Kidney glomerular epithelial cell (primary cell): Measurements from ENCODE around the gene EGFL6.

Experiments used
- DNase-seq: peaks from one replicate; lab custom pipeline; 2025; lab: John Stamatoyannopoulos, UW

The EGFL6 gene, protein sequence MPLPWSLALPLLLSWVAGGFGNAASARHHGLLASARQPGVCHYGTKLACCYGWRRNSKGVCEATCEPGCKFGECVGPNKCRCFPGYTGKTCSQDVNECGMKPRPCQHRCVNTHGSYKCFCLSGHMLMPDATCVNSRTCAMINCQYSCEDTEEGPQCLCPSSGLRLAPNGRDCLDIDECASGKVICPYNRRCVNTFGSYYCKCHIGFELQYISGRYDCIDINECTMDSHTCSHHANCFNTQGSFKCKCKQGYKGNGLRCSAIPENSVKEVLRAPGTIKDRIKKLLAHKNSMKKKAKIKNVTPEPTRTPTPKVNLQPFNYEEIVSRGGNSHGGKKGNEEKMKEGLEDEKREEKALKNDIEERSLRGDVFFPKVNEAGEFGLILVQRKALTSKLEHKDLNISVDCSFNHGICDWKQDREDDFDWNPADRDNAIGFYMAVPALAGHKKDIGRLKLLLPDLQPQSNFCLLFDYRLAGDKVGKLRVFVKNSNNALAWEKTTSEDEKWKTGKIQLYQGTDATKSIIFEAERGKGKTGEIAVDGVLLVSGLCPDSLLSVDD

GRCh38 chrX:13569479-13570260, at the start of gene EGFL6:
Gene EGFL6 (plus strand): TSS chrX:13569601. CDS start chrX:13569862, 261 bp downstream.
- DNase-seq, result no peak

- DNase-seq, result no peak
These were observed 49.0 kb upstream of the EGFL6 start for GRCh38 chrX:13520351-13520750.

DNA sequence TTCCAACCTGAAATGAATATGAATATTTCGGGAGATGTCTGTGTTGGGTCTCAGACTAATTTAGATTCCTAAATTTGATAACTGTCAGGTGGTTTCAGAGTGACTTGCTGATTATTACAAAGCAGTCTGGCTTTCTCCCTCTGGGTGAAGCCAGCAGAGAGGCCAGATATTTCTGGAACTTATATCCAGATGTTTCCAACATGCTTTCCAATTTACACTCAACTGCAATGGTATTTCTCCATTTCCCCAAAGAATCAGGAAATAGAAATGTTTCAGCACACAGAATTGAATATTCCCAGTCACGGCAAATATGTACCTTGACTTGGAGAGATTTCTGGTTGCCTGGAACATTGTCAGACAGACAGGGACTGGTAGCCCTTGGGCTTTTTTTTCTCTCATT, 48.5 kb upstream of the EGFL6 start:
- DNase-seq, result no peak

GRCh38 chrX:13522811-13523210, 46.6 kb upstream of the EGFL6 start:
- no peak for DNase-seq

DNA sequence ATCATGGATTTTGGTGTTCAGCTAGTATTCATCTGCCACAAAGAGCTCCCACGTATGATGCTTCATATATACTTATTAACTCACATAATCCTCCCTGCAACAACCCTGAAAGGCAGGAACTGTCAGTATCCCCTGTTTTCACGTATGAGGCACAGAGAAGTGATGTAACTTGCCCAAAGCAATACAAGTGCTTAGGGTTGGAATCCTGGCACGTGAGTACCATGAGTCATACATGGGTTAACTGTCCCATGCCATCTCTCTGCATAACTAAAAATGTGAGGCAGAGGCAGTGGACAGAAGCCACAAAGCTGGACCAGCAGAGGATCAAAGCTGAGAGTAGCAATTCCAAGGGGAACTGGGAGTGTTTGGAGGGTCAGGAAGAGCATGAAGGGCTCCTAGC, 35.7 kb upstream of the EGFL6 start:
- DNase-seq, result no peak

- no peak for DNase-seq
These were observed 33.8 kb upstream of the EGFL6 start for GRCh38 chrX:13535376-13536165.

DNA sequence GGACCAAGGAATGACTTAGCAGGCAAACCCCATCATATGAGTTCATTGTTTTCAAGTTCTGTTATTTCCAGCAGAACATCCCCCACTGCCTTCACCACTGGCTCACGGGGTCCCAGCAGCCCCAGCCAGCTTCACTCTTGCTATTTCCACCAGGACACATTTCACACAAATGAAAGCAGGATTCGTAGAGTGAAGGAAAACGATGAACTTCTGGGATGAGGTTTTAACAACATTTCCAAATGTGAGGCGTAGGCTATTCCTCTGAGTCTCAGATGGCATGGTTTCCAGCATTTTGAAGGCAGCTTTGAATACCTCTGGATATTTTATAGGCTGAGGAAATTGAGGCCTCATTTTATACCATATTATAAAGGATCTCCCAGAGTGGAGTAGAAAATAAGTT, 32.9 kb upstream of the EGFL6 start:
- no peak for DNase-seq

GRCh38 chrX:13538414-13538813, 31.0 kb upstream of the EGFL6 start:
- no peak for DNase-seq

DNA sequence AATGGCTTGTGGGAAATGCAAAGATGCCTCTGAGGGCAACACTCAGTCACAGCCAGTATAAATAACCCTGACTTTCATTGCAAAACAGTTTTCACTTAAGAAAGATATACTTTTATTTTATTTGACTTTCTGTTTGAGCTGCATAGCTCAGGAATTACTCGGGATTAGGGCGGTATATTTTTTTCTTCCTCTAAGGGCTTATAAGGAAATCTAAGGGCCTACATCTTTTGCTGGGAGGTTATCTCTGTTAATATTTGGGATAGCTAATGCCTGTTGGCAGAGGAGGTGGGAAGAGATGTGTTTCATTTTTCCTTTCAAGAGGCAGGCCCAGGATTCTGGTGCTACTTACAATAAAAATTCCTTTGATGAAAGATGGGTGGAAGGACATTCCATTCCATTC, 28.8 kb upstream of the EGFL6 start:
- no peak for DNase-seq

DNA sequence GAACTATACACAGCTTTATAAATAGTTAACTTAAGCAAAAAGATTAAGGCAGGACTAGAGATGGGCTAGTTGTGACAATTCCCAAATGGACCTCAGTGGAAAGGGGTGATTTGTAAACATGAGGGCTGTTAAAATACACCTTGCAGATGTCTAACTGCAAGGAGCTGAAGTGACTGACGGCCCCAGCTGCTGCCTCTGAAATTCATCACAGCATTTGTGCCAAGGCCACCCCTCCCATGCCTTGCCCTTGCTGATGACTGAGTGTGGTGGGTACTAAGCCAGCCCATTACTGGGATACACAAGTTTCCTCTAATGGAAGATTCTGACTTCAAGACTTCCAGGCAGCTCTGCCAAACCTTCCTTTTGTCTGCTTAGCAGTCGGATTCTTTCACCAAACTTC, 23.7 kb upstream of the EGFL6 start:
- DNase-seq, result no peak

DNA sequence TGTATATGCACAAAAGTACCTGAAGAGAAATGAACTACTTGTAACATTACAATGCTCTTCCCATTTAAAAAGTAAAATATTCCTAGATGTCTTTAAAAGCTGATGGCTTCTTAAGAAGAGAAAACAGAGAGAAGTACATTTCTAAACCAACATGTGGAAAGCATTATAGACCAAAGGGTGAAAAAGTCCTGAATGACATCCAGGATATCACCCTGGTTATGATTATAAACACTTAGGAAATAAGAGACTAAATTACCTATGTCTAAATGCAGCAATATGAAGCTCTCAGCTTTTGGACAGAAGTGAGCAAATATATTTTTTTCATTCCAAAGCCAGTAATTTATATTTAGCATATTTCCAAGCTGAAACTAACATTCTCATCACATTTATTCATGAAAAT, 21.7 kb upstream of the EGFL6 start:
- no peak for DNase-seq

- DNase-seq, result no peak
These were observed 19.1 kb upstream of the EGFL6 start for GRCh38 chrX:13550346-13550745.

- DNase-seq, result no peak
These were observed 17.8 kb upstream of the EGFL6 start for GRCh38 chrX:13551610-13552009.

DNA sequence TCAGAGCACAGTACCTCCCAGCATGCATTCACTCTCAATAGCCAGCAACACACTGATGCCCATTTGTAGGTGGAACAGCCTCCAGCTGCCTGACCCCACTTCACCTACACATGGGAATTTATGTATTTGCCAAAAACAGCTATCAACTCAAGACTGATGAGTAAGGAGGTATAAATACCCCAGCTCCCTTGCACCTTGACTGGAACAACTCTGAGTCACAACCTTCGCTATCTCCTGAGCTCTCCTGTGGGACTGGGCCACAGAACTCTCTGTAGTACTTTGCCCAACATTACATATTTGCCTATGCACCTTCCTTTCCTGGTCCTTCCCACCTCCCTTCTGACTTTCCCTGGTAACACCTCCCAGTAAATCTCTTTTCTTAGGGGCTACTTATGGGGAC, 16.5 kb upstream of the EGFL6 start:
- no peak for DNase-seq

- no peak for DNase-seq
These were observed 3.9 kb upstream of the EGFL6 start for GRCh38 chrX:13565511-13565910.

- no peak for DNase-seq
These were observed 832 bp downstream of the EGFL6 start for GRCh38 chrX:13570261-13570605.

DNA sequence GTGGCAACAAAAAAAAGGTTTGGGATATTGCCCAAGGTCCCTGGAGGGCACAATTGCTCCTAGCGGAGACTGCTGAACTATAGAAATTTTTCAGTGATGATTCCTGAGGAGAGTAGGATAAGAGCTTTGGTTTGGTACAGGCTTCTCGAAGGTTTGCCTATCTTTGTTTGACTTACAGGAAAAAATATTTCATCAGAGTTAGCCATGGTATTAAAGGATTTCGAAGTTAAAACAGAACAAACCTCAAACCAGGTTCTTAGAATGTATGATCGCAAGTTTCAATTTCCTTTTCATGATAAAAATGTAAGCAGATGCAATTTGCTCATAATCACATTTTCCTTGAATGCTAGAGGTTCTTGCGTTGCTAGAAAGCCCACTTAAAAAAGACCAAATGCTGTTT, 1.7 kb downstream of the EGFL6 start:
- no peak for DNase-seq

GRCh38 chrX:13574600-13574999, 5.2 kb downstream of the EGFL6 start:
- no peak for DNase-seq

- no peak for DNase-seq
These were observed 10.3 kb downstream of the EGFL6 start for GRCh38 chrX:13579661-13580060.

GRCh38 chrX:13581554-13581953, 12.2 kb downstream of the EGFL6 start:
- no peak for DNase-seq

- DNase-seq, result no peak
These were observed 18.5 kb downstream of the EGFL6 start for GRCh38 chrX:13587786-13588477.

DNA sequence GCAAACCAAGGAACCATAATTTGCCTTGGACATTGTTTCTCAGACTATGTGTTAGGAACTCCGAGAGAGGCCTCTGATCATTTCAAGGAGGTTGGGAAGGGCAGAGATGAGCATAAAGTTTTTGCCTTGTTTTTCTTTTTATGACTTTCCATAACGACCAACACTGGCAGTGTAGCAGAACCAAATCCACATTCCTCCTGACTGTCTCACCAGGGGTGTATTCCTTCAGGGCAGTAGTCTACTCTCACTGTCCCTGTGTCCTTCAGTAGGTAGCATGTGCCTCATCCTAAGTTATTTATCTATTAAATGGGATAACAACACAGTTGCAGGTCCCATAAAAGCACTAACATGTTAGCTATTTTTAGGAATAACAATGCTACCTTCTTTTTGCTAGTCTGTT, 20.8 kb downstream of the EGFL6 start:
- no peak for DNase-seq
